GM20000 (cell line): ENCODE measurements around the gene MTOR.

Experiments used
- DNase-seq: peaks from one replicate; pipeline ENCODE4 v3.0.0; 2012; ENCODE audit warnings: low spot score
- CTCF ChIP-seq: IDR thresholded peaks from 2 replicates; pipeline ENCODE4 v1.5.1; 2012; ENCODE audit warnings: mild to moderate bottlenecking, control low read depth; ENCODE audit errors: extremely low read depth, missing control alignments

MTOR gene

GRCh38 chr1:11058595-11059154, 203.7 kb downstream of the MTOR start:
- TF ChIP-seq CTCF, result no peak
- no peak for DNase-seq

GRCh38 chr1:11058026-11058425, 204.3 kb downstream of the MTOR start:
- no peak for DNase-seq
- no peak for TF ChIP-seq CTCF

DNA sequence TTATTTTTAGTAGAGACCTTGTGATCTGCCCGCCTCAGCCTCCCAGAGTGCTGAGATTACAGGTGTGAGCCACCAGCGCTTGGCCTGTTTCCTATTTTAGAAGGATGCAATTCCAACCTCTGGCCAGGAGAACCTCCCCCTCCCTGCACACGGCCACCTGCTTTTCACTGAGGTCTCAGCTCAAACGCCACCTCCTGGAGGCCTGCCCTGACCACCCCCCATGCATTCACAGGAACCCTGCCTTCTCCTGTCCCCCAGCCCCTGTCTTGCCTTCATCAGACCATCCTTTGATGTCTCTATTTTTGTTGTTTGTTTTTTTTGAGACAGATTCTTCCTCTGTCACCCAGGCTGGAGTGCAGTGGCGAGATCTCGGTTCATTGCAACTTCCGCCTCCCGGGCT, 204.9 kb downstream of the MTOR start:
- DNase-seq, result no peak
- TF ChIP-seq CTCF, result no peak
